ENCODE results near the gene SLC7A5. TPM values are rescaled to one million over a fixed set of nuclear protein-coding genes. Genes with fewer than 3 reads are reported as not detected.
"Not testable (repeated sequence)": the region's sequence is repeated elsewhere in the genome, so short reads cannot be mapped to it uniquely, and the experiment has no call there.

The SLC7A5 gene
- total and polyA plus RNA-seq, 2 donors (not counting 3 experiments of a cell fraction or from before 2014, with no cell fraction given) = 14.1 to 29.2 TPM

- TF ChIP-seq, protein P1, sequence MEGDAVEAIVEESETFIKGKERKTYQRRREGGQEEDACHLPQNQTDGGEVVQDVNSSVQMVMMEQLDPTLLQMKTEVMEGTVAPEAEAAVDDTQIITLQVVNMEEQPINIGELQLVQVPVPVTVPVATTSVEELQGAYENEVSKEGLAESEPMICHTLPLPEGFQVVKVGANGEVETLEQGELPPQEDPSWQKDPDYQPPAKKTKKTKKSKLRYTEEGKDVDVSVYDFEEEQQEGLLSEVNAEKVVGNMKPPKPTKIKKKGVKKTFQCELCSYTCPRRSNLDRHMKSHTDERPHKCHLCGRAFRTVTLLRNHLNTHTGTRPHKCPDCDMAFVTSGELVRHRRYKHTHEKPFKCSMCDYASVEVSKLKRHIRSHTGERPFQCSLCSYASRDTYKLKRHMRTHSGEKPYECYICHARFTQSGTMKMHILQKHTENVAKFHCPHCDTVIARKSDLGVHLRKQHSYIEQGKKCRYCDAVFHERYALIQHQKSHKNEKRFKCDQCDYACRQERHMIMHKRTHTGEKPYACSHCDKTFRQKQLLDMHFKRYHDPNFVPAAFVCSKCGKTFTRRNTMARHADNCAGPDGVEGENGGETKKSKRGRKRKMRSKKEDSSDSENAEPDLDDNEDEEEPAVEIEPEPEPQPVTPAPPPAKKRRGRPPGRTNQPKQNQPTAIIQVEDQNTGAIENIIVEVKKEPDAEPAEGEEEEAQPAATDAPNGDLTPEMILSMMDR (IDR thresholded peaks at IDR 0.05; ENCODE audit: extremely low read depth in 1 of 2, insufficient read depth in 1 of 2, low read depth in 1 of 2, low read length in 2 of 2) = no peak
- TF ChIP-seq, protein P2, sequence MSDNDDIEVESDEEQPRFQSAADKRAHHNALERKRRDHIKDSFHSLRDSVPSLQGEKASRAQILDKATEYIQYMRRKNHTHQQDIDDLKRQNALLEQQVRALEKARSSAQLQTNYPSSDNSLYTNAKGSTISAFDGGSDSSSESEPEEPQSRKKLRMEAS (IDR thresholded peaks at IDR 0.05; ENCODE audit: insufficient read depth, insufficient read length) = no peak
- TF ChIP-seq MYC (IDR thresholded peaks at IDR 0.05; ENCODE audit: low read depth, low read length) (no peak), GATA2 (IDR thresholded peaks at IDR 0.05; ENCODE audit: insufficient read depth, insufficient read length, low read depth, low read length) (no peak), FOS (IDR thresholded peaks at IDR 0.05; ENCODE audit: borderline replicate concordance, insufficient read depth, low read length) (no peak), POLR2A (IDR thresholded peaks at IDR 0.05; ENCODE audit: low read depth, low read length) (no peak), POLR2AphosphoS5 (IDR thresholded peaks at IDR 0.05; ENCODE audit: insufficient read depth, low read depth, low read length) (no peak), EZH2 (IDR thresholded peaks at IDR 0.05; ENCODE audit: borderline replicate concordance, low read depth, low read length, severe bottlenecking) (no peak), JUN (IDR thresholded peaks at IDR 0.05; ENCODE audit: borderline replicate concordance, insufficient read depth, insufficient read length, low read depth) (no peak)
- Histone ChIP-seq H3K9me1 (replicated peaks; ENCODE audit: control insufficient read depth, extremely low read depth, insufficient read depth, low read length) (no peaks in the 10 kb centered on the region), H3K4me3 (replicated peaks in 1 of 3; ENCODE audit: insufficient read depth in 1 of 3, low read depth in 1 of 3, low read length in 3 of 3) (no peak overlapping the region), H3K27ac (ENCODE audit: insufficient read depth, low read depth, low read length) (no peak overlapping the region), H2AFZ (ENCODE audit: low read depth, low read length) (no peak overlapping the region), H3K9me3 (replicated peaks; ENCODE audit: control insufficient read depth, insufficient read depth, low read length) (no peaks in the 10 kb centered on the region), H3K27me3 (ENCODE audit: control insufficient read depth in 2 of 2, insufficient read depth in 2 of 2, low read length in 2 of 2) (peaks cover 0 to 2% of the 10 kb centered on the region in 2 experiments), H3K79me2 (ENCODE audit: control insufficient read depth, insufficient read depth, low read length) (no peaks in the 10 kb centered on the region), H3K9ac (replicated peaks; ENCODE audit: extremely low read depth, insufficient read depth, low read length) (no peak overlapping the region), H3K36me3 (ENCODE audit: control insufficient read depth in 2 of 2, extremely low read depth in 1 of 2, insufficient read depth in 2 of 2, low read length in 2 of 2) (peaks cover 0 to 6% of the 10 kb centered on the region in 2 experiments), H3K4me1 (ENCODE audit: control insufficient read depth, extremely low read depth, insufficient read depth, low read length) (no peaks in the 10 kb centered on the region), H3K4me2 (ENCODE audit: insufficient read depth, low read length) (no peak overlapping the region), H4K20me1 (replicated peaks; ENCODE audit: control insufficient read depth, extremely low read depth, insufficient read depth, low read length) (no peaks in the 10 kb centered on the region)
- BruUV-seq (replicated peaks) = no TSS peak
- intact Hi-C loops (cut with micrococcal nuclease) = no loop called here
- POLR2A ChIA-PET = no interaction called here
- dilution Hi-C loops (cut with MboI; ENCODE audit: extremely low pct_ligation_motif_present, low sequenced_read_pairs) = no loop called here
- FAIRE-seq (no peak), DNase-seq (ENCODE audit: low read depth, low spot score) (no peak)
- CTCF ChIA-PET = interaction anchor here (0.6 to 3.4 kb wide), 6 partner anchors 9 to 48 kb away, joined by 3 to 19 read pairs (median 9); no protein-coding TSS in a partner anchor
Measured at GRCh38 chr16:87826798-87827587, 42.3 kb downstream of the SLC7A5 start.

DNA sequence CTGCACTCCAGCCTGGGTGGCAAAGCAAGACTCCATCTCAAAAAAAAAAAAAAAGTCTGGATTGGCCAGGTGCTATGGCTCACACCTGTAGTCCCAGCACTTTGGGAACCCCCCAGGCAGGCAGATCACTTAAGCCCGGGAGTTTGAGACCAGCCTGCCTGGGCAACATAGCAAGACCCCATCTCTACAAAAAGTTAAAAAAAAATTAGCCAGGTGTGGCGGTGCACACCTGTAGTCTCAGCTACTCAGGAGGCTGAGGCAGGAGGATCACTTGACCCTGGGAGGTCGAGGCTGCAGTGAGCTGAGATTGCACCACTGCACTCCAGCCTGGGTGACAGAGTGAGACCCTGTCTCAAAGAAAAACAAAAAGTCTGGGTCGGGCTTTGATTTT lies 42.9 kb downstream of the SLC7A5 start:
- not testable (repeated sequence) for BruUV-seq (replicated peaks)

More for the DNA sequence above, 42.9 kb downstream of the SLC7A5 start:
- dilution Hi-C loops (cut with MboI; ENCODE audit: extremely low pct_ligation_motif_present, low sequenced_read_pairs); H2AFZ ChIP-seq (ENCODE audit: low read depth, low read length); H3K36me3 ChIP-seq (ENCODE audit: control insufficient read depth in 2 of 2, extremely low read depth in 1 of 2, insufficient read depth in 2 of 2, low read length in 2 of 2); H3K4me3 ChIP-seq (replicated peaks in 1 of 3; ENCODE audit: insufficient read depth in 1 of 3, low read depth in 1 of 3, low read length in 3 of 3); H3K4me1 ChIP-seq (ENCODE audit: control insufficient read depth, extremely low read depth, insufficient read depth, low read length); H3K27ac ChIP-seq (ENCODE audit: insufficient read depth, low read depth, low read length); POLR2A ChIA-PET; DNase-seq (ENCODE audit: low read depth, low spot score); H3K4me2 ChIP-seq (ENCODE audit: insufficient read depth, low read length); FAIRE-seq; H3K79me2 ChIP-seq (ENCODE audit: control insufficient read depth, insufficient read depth, low read length); H3K9ac ChIP-seq (replicated peaks; ENCODE audit: extremely low read depth, insufficient read depth, low read length); H3K9me1 ChIP-seq (replicated peaks; ENCODE audit: control insufficient read depth, extremely low read depth, insufficient read depth, low read length); H4K20me1 ChIP-seq (replicated peaks; ENCODE audit: control insufficient read depth, extremely low read depth, insufficient read depth, low read length); intact Hi-C loops (cut with micrococcal nuclease); H3K9me3 ChIP-seq (replicated peaks; ENCODE audit: control insufficient read depth, insufficient read depth, low read length); H3K27me3 ChIP-seq (ENCODE audit: control insufficient read depth in 2 of 2, insufficient read depth in 2 of 2, low read length in 2 of 2): not testable (repeated sequence)
- CTCF ChIA-PET = interaction anchor here (0.5 to 3.4 kb wide), 3 partner anchors 24 to 60 kb away, joined by 3 to 19 read pairs (median 4); no protein-coding TSS in a partner anchor
